ENCODE results near the gene CHAD. TPM values are rescaled to one million over a fixed set of nuclear protein-coding genes. Genes with fewer than 3 reads are reported as not detected.

CHAD gene
- total RNA-seq, 1 experiment from 2014 or later = 0.57 TPM

- H3K27ac ChIP-seq (ENCODE audit: insufficient read length, low read depth, low read length) = no peak overlapping the region
- no peak overlapping the region for H3K18ac ChIP-seq (ENCODE audit: insufficient read length, low read depth, low read length)
- H2BK120ac ChIP-seq (ENCODE audit: low read depth, low read length, poor library complexity, severe bottlenecking) = no peak overlapping the region
- H3K27me3 Mint-ChIP-seq (ENCODE audit: low read depth) = peaks cover 20% of the 10 kb centered on the region
- H2BK20ac ChIP-seq (ENCODE audit: low read depth, low read length, poor library complexity, severe bottlenecking) = no peak overlapping the region
- no CpG with 5 or more reads among the region's 8 CpGs for WGBS (ENCODE audit: extremely low coverage, insufficient read length, low lambda C conversion rate)
- H3K23me2 ChIP-seq (ENCODE audit: insufficient read length, low read depth, low read length, poor library complexity, severe bottlenecking) = peaks cover 12% of the 10 kb centered on the region
- peak overlapping the region; percentile 55 for H3K4me2 ChIP-seq (ENCODE audit: insufficient read depth, insufficient read length, low read length)
- no peak for DNase-seq
- H2BK15ac ChIP-seq (ENCODE audit: low read depth, low read length) = no peak overlapping the region
- H3K9me3 Mint-ChIP-seq = peaks cover 3 to 4% of the 10 kb centered on the region in 2 experiments; a peak in 4 of 5 replicates
- H3K4me1 ChIP-seq (ENCODE audit: insufficient read depth, low read length) = no peaks in the 10 kb centered on the region; the same call in 1 of the 2 replicates
- H3K9ac ChIP-seq (ENCODE audit: extremely low read depth, insufficient read length, low read length) = no peak overlapping the region
- no peak overlapping the region for H3K27ac Mint-ChIP-seq
- H3K4me1 Mint-ChIP-seq = peaks cover 16 to 20% of the 10 kb centered on the region in 2 experiments
- H3K4ac ChIP-seq (ENCODE audit: low read depth, low read length) = no peak overlapping the region
- no peaks in the 10 kb centered on the region; the same call in 1 of the 2 replicates for H3K27me3 ChIP-seq (ENCODE audit: insufficient read depth, low read length)
- no peak overlapping the region for H2BK12ac ChIP-seq (ENCODE audit: insufficient read length, low read depth, low read length)
- H3K79me1 ChIP-seq (ENCODE audit: insufficient read depth, low read depth, low read length, poor library complexity, severe bottlenecking) = no peaks in the 10 kb centered on the region
- no peaks in the 10 kb centered on the region for H4K20me1 ChIP-seq (ENCODE audit: control insufficient read depth, insufficient read depth, insufficient read length)
- H4K91ac ChIP-seq (ENCODE audit: insufficient read length, low read depth, low read length) = no peak overlapping the region
- H3K36me3 Mint-ChIP-seq (ENCODE audit: insufficient read depth in 1 of 3, low read depth in 3 of 3) = peaks cover 0 to 5% (median 0%) of the 10 kb centered on the region in 3 experiments; a peak in 2 of 7 replicates
- no peak overlapping the region for H3K56ac ChIP-seq (ENCODE audit: insufficient read length, low read depth, low read length)
- TF ChIP-seq CTCF (conservative IDR thresholded peaks at IDR 0.05) = no peak
- H4K5ac ChIP-seq (ENCODE audit: insufficient read length, low read depth, low read length) = no peak overlapping the region
- no peak overlapping the region for H3T11ph ChIP-seq (ENCODE audit: low read length)
- no peak overlapping the region for H3K23ac ChIP-seq (ENCODE audit: insufficient read length, low read depth, low read length)
- no peak overlapping the region for H2BK5ac ChIP-seq (ENCODE audit: insufficient read length, low read length)
- H3K79me2 ChIP-seq (ENCODE audit: insufficient read depth, low read length) = no peaks in the 10 kb centered on the region
- peak overlapping the region; percentile 71 to 84 for H3K4me3 Mint-ChIP-seq
- no peaks in the 10 kb centered on the region for H3K9me3 ChIP-seq (ENCODE audit: control insufficient read depth, low read depth, low read length)
- H2AFZ ChIP-seq (ENCODE audit: low read length) = no peak overlapping the region
- H4K8ac ChIP-seq (replicated peaks; ENCODE audit: insufficient read length, low read depth, low read length) = no peak overlapping the region
- H2AK5ac ChIP-seq (ENCODE audit: insufficient read length, low read length) = no peak overlapping the region
- H3K14ac ChIP-seq (ENCODE audit: insufficient read depth, low read length) = peak overlapping the region; percentile 1; the same call in 1 of the 2 replicates
Measured at GRCh38 chr17:50424996-50425681, 43.5 kb downstream of the CHAD start.

All from H9 (cell line).